Osteocyte (in vitro differentiated cells): ENCODE measurements around the gene RBM28. TPM values are rescaled to one million over a fixed set of nuclear protein-coding genes. Genes with fewer than 3 reads are reported as not detected.

Experiments
- DNase-seq: peaks from one replicate; pipeline ENCODE4 v3.0.0; 2021; ENCODE audit warnings: mixed read lengths; ENCODE audit not compliant: unreplicated experiment; ENCODE audit errors: extremely low spot score
- H3K27ac Mint-ChIP-seq: one replicate; pipeline ENCODE4 v1.8.0; 2021; ENCODE audit warnings: mild to moderate bottlenecking, mixed read lengths; ENCODE audit not compliant: unreplicated experiment
- H3K27me3 Mint-ChIP-seq: one replicate; pipeline ENCODE4 v1.8.0; 2021; ENCODE audit warnings: mixed read lengths; ENCODE audit not compliant: unreplicated experiment
- H3K36me3 Mint-ChIP-seq: one replicate; pipeline ENCODE4 v1.8.0; 2021; ENCODE audit warnings: mixed read lengths; ENCODE audit not compliant: unreplicated experiment
- H3K4me1 Mint-ChIP-seq: one replicate; pipeline ENCODE4 v1.8.0; 2021; ENCODE audit warnings: mixed read lengths; ENCODE audit not compliant: unreplicated experiment
- H3K4me3 Mint-ChIP-seq: one replicate; pipeline ENCODE4 v1.8.0; 2021; ENCODE audit warnings: mild to moderate bottlenecking, moderate library complexity, mixed read lengths; ENCODE audit not compliant: unreplicated experiment
- H3K9me3 Mint-ChIP-seq: one replicate; pipeline ENCODE4 v1.8.0; 2021; ENCODE audit warnings: mixed read lengths; ENCODE audit not compliant: unreplicated experiment
- CTCF ChIP-seq: fragments of 200-600 bp; sonication (generic); IDR thresholded peaks from 2 replicates; pipeline ENCODE4 v1.5.0; 2021; ENCODE audit warnings: antibody characterized with exemption, mild to moderate bottlenecking, moderate library complexity
- total RNA-seq: library from RNA; stranded (reverse); gene quantifications from 2 replicates; pipeline ENCODE4 v1.2.1, GENCODE V29; 2021

RBM28 gene
- total RNA-seq, 1 donor from 2014 or later, result 45.6 TPM

GRCh38 chr7:128370491-128370890 is 26.8 kb upstream of the RBM28 start:
- peaks cover 47% of the 10 kb centered on the region for H3K27me3 Mint-ChIP-seq
- H3K36me3 Mint-ChIP-seq, result no peaks in the 10 kb centered on the region
- H3K9me3 Mint-ChIP-seq, result no peaks in the 10 kb centered on the region
- DNase-seq, result no peak
- H3K4me1 Mint-ChIP-seq, result no peaks in the 10 kb centered on the region
- no peak overlapping the region for H3K27ac Mint-ChIP-seq
- no peak for TF ChIP-seq CTCF
- no peak overlapping the region for H3K4me3 Mint-ChIP-seq

GRCh38 chr7:128366986-128367385 is 23.3 kb upstream of the RBM28 start:
- H3K9me3 Mint-ChIP-seq, result no peaks in the 10 kb centered on the region
- peaks cover 68% of the 10 kb centered on the region for H3K27me3 Mint-ChIP-seq

GRCh38 chr7:128366300-128366699 is 22.6 kb upstream of the RBM28 start:
- Mint-ChIP-seq H3K27ac (no peak overlapping the region), H3K27me3 (peaks cover 71% of the 10 kb centered on the region), H3K4me1 (peaks cover 7% of the 10 kb centered on the region), H3K9me3 (no peaks in the 10 kb centered on the region), H3K36me3 (no peaks in the 10 kb centered on the region), H3K4me3 (no peak overlapping the region)
- no peak for TF ChIP-seq CTCF
- DNase-seq, result no peak

More at GRCh38 chr7:128366986-128367385, 23.3 kb upstream of the RBM28 start:
- Mint-ChIP-seq H3K36me3 (no peaks in the 10 kb centered on the region), H3K4me1 (peaks cover 4% of the 10 kb centered on the region), H3K4me3 (no peak overlapping the region), H3K27ac (no peak overlapping the region)
- no peak for DNase-seq
- TF ChIP-seq CTCF, result no peak

- no peak for DNase-seq
- H3K9me3 Mint-ChIP-seq, result no peaks in the 10 kb centered on the region
- peaks cover 68% of the 10 kb centered on the region for H3K27me3 Mint-ChIP-seq
- peaks cover 14% of the 10 kb centered on the region for H3K4me1 Mint-ChIP-seq
- H3K36me3 Mint-ChIP-seq, result no peaks in the 10 kb centered on the region
- no peak overlapping the region for H3K4me3 Mint-ChIP-seq
- TF ChIP-seq CTCF, result no peak
- H3K27ac Mint-ChIP-seq, result no peak overlapping the region
Measured at GRCh38 chr7:128365432-128365831, 21.7 kb upstream of the RBM28 start.

GRCh38 chr7:128364166-128364870 is 20.6 kb upstream of the RBM28 start:
- H3K4me3 Mint-ChIP-seq, result no peak overlapping the region
- H3K9me3 Mint-ChIP-seq, result no peaks in the 10 kb centered on the region
- no peak for DNase-seq
- no peak overlapping the region for H3K27ac Mint-ChIP-seq
- peaks cover 14% of the 10 kb centered on the region for H3K4me1 Mint-ChIP-seq
- no peaks in the 10 kb centered on the region for H3K36me3 Mint-ChIP-seq
- TF ChIP-seq CTCF, result no peak
- peaks cover 68% of the 10 kb centered on the region for H3K27me3 Mint-ChIP-seq
